GM12878 (cell line): ENCODE data around the gene KLF9. TPM values are rescaled to one million over a fixed set of nuclear protein-coding genes. Genes with fewer than 3 reads are reported as not detected.

Source experiments
- ATAC-seq: fragments of 200-7000 bp; cut with Tn5 transposase; 3 replicates; pipeline ENCODE4 v1.9.1; 2020; ENCODE audit warnings: mild to moderate bottlenecking, moderate library complexity
- BruUV-seq: library from RNA; stranded (reverse); fragments of 400-500 nt; replicated peaks from 2 replicates; lab custom pipeline; 2021; lab: Mats Ljungman, UMichigan
- CTCF ChIA-PET: fragments of 300-600 bp; sonication (Branson Sonifier 250); formaldehyde crosslinking; extraction: SDS; loops from one replicate; lab custom pipeline; 2021; ENCODE audit warnings: inconsistent platforms; lab: Yijun Ruan, JAX
- POLR2A ChIA-PET: fragments of 350-600 bp; formaldehyde crosslinking; extraction: SDS; loops from one replicate; lab custom pipeline; 2021; ENCODE audit warnings: inconsistent platforms; lab: Charles Lee
- RAD21 ChIA-PET: fragments of 300-600 bp; sonication (Branson Sonifier 250); formaldehyde crosslinking; loops from one replicate; lab custom pipeline; 2023; ENCODE audit warnings: antibody characterized with exemption; ENCODE audit not compliant: unreplicated experiment; lab: Charles Lee
- SMC1A ChIA-PET: fragments of 300-600 bp; sonication (Branson Sonifier 250); formaldehyde crosslinking; loops from one replicate; lab custom pipeline; 2023; ENCODE audit not compliant: unreplicated experiment, uncharacterized antibody; lab: Charles Lee
- DNase-seq: peaks from one replicate; pipeline ENCODE4 v3.0.0-alpha.2; 2011; ENCODE audit warnings: low read depth, low spot score
- FAIRE-seq: peaks from 3 replicates; lab custom pipeline; 2011; peaks lifted over from hg19 to GRCh38; lab: Jason Lieb, UNC
- H2AFZ ChIP-seq: 2 replicates; pipeline ENCODE4 v1.6.0; 2011; ENCODE audit warnings: low read depth, low read length, control low read depth; ENCODE audit not compliant: control insufficient read depth
- H3K27ac ChIP-seq: 2 replicates; pipeline ENCODE4 v1.5.1; 2011; ENCODE audit warnings: control low read depth; ENCODE audit not compliant: control insufficient read depth, insufficient read depth
- H3K27me3 ChIP-seq, 2 experiments: replicated peaks in 1 of 2; 2 replicates each; pipeline versions ENCODE4 v1.6.0 to v1.6.1; 2011; ENCODE audit warnings: low read length in 1 of 2; ENCODE audit not compliant: control insufficient read depth in 2 of 2, insufficient read depth in 2 of 2
- H3K36me3 ChIP-seq, 2 experiments: 2 replicates each; pipeline ENCODE4 v1.5.1; 2011; ENCODE audit warnings: low read length in 1 of 2; ENCODE audit not compliant: control insufficient read depth in 2 of 2, insufficient read depth in 2 of 2
- H3K4me1 ChIP-seq: 2 replicates; pipeline ENCODE4 v1.6.1; 2011; ENCODE audit warnings: mild to moderate bottlenecking, low read length, moderate library complexity, mixed read lengths; ENCODE audit not compliant: control insufficient read depth, insufficient read depth
- H3K4me2 ChIP-seq: 2 replicates; pipeline ENCODE4 v1.6.0; 2011; ENCODE audit warnings: control low read depth; ENCODE audit not compliant: control insufficient read depth, insufficient read depth
- H3K4me3 ChIP-seq: fragments of 200-600 bp; sonication (generic); 2 replicates; pipeline ENCODE4 v1.5.1; 2016
- H3K79me2 ChIP-seq: 2 replicates; pipeline ENCODE4 v1.6.0; 2011; ENCODE audit warnings: low read length; ENCODE audit not compliant: control insufficient read depth, insufficient read depth
- H3K9ac ChIP-seq: 2 replicates; pipeline ENCODE4 v1.8.0; 2011; ENCODE audit warnings: low read length, control low read depth, mixed read lengths; ENCODE audit not compliant: control insufficient read depth, insufficient read depth
- H3K9me3 ChIP-seq: replicated peaks from 3 replicates; pipeline ENCODE4 v1.5.1; 2011; ENCODE audit warnings: mild to moderate bottlenecking, low read length; ENCODE audit not compliant: control insufficient read depth, insufficient read depth
- H4K20me1 ChIP-seq: 2 replicates; pipeline ENCODE4 v1.6.0; 2011; ENCODE audit not compliant: control insufficient read depth, insufficient read depth
- E2F8 ChIP-seq: fragments of 450-650 bp; IDR thresholded peaks from 2 replicates; pipeline ENCODE4 v1.6.1; 2018; ENCODE audit warnings: mild to moderate bottlenecking, low read depth, moderate library complexity; ENCODE audit not compliant: partially characterized antibody
- GATAD2B ChIP-seq: fragments of 450-650 bp; conservative IDR thresholded peaks from 2 replicates; pipeline ENCODE4 v1.6.1; 2017; ENCODE audit warnings: low read depth, mild to moderate bottlenecking, moderate library complexity
- IKZF1 ChIP-seq: fragments of 450-650 bp; conservative IDR thresholded peaks from 2 replicates; pipeline ENCODE4 v1.6.1; 2017; ENCODE audit warnings: antibody characterized with exemption, mild to moderate bottlenecking
- IKZF2 ChIP-seq, 2 experiments: fragments of 450-650 bp; IDR thresholded peaks; 2 replicates each; pipeline ENCODE4 v1.6.1; 2017; ENCODE audit warnings: mild to moderate bottlenecking in 2 of 2, moderate library complexity in 2 of 2
- IRF4 ChIP-seq: IDR thresholded peaks from 2 replicates; pipeline ENCODE4 v1.6.1; 2011; ENCODE audit warnings: low read depth, low read length
- JUND ChIP-seq: IDR thresholded peaks from 2 replicates; pipeline ENCODE4 v1.6.1; 2012; ENCODE audit warnings: low read depth, mild to moderate bottlenecking, low read length, improper control_type of control experiment, moderate library complexity
- MEF2B ChIP-seq: fragments of 450-650 bp; IDR thresholded peaks from 2 replicates; pipeline ENCODE4 v1.6.1; 2018; ENCODE audit warnings: mild to moderate bottlenecking, moderate library complexity; ENCODE audit not compliant: partially characterized antibody, poor library complexity, severe bottlenecking
- POLR2A ChIP-seq: IDR thresholded peaks from 2 replicates; pipeline ENCODE4 v1.6.1; 2011; ENCODE audit warnings: low read depth, mild to moderate bottlenecking, low read length
- RUNX3 ChIP-seq: IDR thresholded peaks from 2 replicates; pipeline ENCODE4 v1.6.1; 2012; ENCODE audit warnings: low read length, inconsistent platforms
- TBL1XR1 ChIP-seq: IDR thresholded peaks from 2 replicates; pipeline ENCODE4 v1.6.1; 2012; ENCODE audit warnings: low read depth, low read length, improper control_type of control experiment
- TCF3 ChIP-seq: IDR thresholded peaks from 2 replicates; pipeline ENCODE4 v1.6.1; 2012; ENCODE audit warnings: low read depth, mild to moderate bottlenecking, low read length, borderline replicate concordance; ENCODE audit not compliant: insufficient read depth
- YY1 ChIP-seq: IDR thresholded peaks from 2 replicates; pipeline ENCODE4 v1.6.1; 2011; ENCODE audit warnings: low read depth, mild to moderate bottlenecking, low read length
- ZNF622 ChIP-seq: fragments of 450-650 bp; IDR thresholded peaks from 2 replicates; pipeline ENCODE4 v1.6.1; 2017; ENCODE audit warnings: mild to moderate bottlenecking, inconsistent platforms
- ZSCAN29 ChIP-seq: fragments of 450-650 bp; IDR thresholded peaks from 2 replicates; pipeline ENCODE4 v1.6.1; 2017; ENCODE audit warnings: mild to moderate bottlenecking, moderate library complexity
- WGBS: methylation state at CpG from one replicate; pipeline ENCODE4 v1.1.6; 2016; ENCODE audit warnings: low lambda C conversion rate; ENCODE audit not compliant: insufficient replicate concordance, insufficient coverage; ENCODE audit errors: missing lambda C conversion rate; 5-methylcytosine and 5-hydroxymethylcytosine counted together
- in situ Hi-C: fragments of 300-500 bp; cut with MboI; formaldehyde crosslinking; loops from 9 replicates; pipeline ENCODE4 v1.14.3; 2018; ENCODE audit warnings: mixed read lengths
- intact Hi-C: fragments of 100-400 bp; cut with micrococcal nuclease; formaldehyde crosslinking; loops from one replicate; pipeline ENCODE4 v1.14.2; 2022; ENCODE audit not compliant: unreplicated experiment
- polyA plus RNA-seq, 11 experiments: library from polyadenylated mRNA; depleted of rRNA in 4 of 11; unstranded in 6 of 11; stranded (reverse) in 5 of 11; fragments of >200 nt; fragmentation: Nextera tagmentation in 4 of 11; fragmentation: Illumina TruSeq in 1 of 11; extraction: Ambion mirVana in 4 of 11; extraction: Trizol in 1 of 11; gene quantifications; 1 replicate in 1 of 11; 2 replicates in 10 of 11; pipeline versions ENCODE4 v1.2.1 to v1.2.3, GENCODE V29; 2011 to 2016; ENCODE audit warnings: inconsistent platforms in 2 of 11, missing spikeins in 2 of 11, low read depth in 1 of 11
- total RNA-seq, 4 experiments: library from RNA; depleted of rRNA in 3 of 4; stranded (reverse); fragments of >200 nt in 3 of 4; fragmentation: Illumina TruSeq in 1 of 4; extraction: Trizol in 1 of 4; gene quantifications; 2 replicates each; pipeline versions ENCODE4 v1.2.1 to v1.2.3, GENCODE V29; 2013 to 2021
- TF ChIP-seq, protein P1 (sequence below): fragments of 450-650 bp; conservative IDR thresholded peaks from 2 replicates; pipeline ENCODE4 v1.6.1; 2017; ENCODE audit warnings: mild to moderate bottlenecking, moderate library complexity
- TF ChIP-seq, protein P2 (sequence below): fragments of 450-650 bp; IDR thresholded peaks from 2 replicates; pipeline ENCODE4 v1.6.1; 2017; ENCODE audit warnings: low read depth, mild to moderate bottlenecking, moderate library complexity

Gene KLF9
- total and polyA plus RNA-seq, 10 of the 15 experiments (the other 5 are each of a cell fraction or from before 2014, with no cell fraction given) = 0.09 to 0.96 (median 0.83) TPM

DNA sequence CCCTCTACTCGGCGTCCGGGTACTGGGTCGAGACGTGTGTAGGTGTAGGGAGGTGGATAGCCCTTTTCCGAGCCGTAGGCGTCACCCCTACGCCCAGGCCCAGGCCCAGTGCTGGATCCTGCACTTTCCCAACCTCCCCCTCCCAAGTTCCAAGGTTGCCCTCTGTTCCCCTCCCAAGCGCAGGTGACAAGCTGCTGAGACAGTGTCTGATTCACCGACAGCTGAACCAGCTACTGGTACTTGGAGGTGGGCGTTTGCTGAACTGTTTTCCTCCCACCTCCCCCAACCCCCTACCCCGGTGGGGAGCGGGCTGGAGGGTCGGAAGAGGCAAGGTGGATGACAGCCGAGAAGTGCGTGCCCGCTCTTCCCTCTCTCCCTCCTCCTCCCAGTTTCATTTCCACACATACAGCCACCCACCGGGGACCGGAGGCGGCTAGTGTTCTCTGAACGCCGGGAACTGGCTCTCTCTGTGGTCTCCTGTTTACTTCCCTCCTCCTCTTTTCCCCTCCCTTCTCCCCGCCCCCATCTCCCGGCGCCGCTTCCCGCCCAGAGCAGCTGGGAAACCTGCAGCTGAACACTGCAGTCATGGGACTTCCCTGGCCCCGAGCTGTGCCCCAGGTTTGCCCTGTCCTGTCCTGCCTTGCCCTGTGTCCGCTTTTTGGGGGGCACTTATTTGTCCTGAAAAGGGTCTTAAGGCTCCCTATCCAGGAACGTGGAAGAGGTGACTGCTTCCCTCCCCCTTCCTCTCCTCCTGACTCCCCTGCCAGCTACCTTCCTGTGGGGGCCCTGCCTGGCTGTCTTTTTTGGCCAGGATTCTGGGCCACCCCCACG lies 6.2 kb upstream of the KLF9 start:
- in situ Hi-C loops = loop anchor here (25.0 kb wide), 2 partner anchors 1492 to 1783 kb away; partner anchors contain the start of genes ABHD17B and C9orf85
- intact Hi-C loops = loop anchor here (10.0 kb wide), 1 partner anchor 64 kb away; no protein-coding TSS in a partner anchor
- H2AFZ ChIP-seq = peak overlapping the region; percentile 25
- H3K36me3 ChIP-seq = no peaks in the 10 kb centered on the region
- ChIA-PET POLR2A (interaction anchor here (0.6 to 1.8 kb wide), 6 partner anchors 9 to 874 kb away, joined by 3 to 9 read pairs (median 3); no protein-coding TSS in a partner anchor), RAD21 (interaction anchor here (0.6 to 1.9 kb wide), 7 partner anchors 8 to 182 kb away, joined by 3 to 9 read pairs (median 3); no protein-coding TSS in a partner anchor), SMC1A (interaction anchor here (0.6 to 2.9 kb wide), 9 partner anchors 10 to 182 kb away, joined by 3 to 10 read pairs (median 4); no protein-coding TSS in a partner anchor), CTCF (interaction anchor here (0.7 to 2.2 kb wide), 6 partner anchors 10 to 182 kb away, joined by 3 to 11 read pairs (median 4); no protein-coding TSS in a partner anchor)
- FAIRE-seq (no peak), DNase-seq (no peak), ATAC-seq (peak; percentile 3; the same call in 2 of the 3 replicates)
- H4K20me1 ChIP-seq = no peaks in the 10 kb centered on the region
- WGBS = 2% methylated on average over 22 of the region's 32 CpGs
- no TSS peak for BruUV-seq
- peak overlapping the region; percentile 18; the same call in 1 of the 2 replicates for H3K9ac ChIP-seq
- H3K4me1 ChIP-seq = peaks cover 14% of the 10 kb centered on the region
- TF ChIP-seq, protein P1, sequence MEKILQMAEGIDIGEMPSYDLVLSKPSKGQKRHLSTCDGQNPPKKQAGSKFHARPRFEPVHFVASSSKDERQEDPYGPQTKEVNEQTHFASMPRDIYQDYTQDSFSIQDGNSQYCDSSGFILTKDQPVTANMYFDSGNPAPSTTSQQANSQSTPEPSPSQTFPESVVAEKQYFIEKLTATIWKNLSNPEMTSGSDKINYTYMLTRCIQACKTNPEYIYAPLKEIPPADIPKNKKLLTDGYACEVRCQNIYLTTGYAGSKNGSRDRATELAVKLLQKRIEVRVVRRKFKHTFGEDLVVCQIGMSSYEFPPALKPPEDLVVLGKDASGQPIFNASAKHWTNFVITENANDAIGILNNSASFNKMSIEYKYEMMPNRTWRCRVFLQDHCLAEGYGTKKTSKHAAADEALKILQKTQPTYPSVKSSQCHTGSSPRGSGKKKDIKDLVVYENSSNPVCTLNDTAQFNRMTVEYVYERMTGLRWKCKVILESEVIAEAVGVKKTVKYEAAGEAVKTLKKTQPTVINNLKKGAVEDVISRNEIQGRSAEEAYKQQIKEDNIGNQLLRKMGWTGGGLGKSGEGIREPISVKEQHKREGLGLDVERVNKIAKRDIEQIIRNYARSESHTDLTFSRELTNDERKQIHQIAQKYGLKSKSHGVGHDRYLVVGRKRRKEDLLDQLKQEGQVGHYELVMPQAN = 0 out of 2 replicates have a peak, but pooled peaks have one; percentile 28
- no peak for TF ChIP-seq MEF2B
- TF ChIP-seq YY1 = no peak
- TF ChIP-seq, protein P2, sequence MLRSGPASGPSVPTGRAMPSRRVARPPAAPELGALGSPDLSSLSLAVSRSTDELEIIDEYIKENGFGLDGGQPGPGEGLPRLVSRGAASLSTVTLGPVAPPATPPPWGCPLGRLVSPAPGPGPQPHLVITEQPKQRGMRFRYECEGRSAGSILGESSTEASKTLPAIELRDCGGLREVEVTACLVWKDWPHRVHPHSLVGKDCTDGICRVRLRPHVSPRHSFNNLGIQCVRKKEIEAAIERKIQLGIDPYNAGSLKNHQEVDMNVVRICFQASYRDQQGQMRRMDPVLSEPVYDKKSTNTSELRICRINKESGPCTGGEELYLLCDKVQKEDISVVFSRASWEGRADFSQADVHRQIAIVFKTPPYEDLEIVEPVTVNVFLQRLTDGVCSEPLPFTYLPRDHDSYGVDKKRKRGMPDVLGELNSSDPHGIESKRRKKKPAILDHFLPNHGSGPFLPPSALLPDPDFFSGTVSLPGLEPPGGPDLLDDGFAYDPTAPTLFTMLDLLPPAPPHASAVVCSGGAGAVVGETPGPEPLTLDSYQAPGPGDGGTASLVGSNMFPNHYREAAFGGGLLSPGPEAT = peak; percentile 51; the same call in 1 of the 2 replicates
- no peak for TF ChIP-seq IRF4
- 0 out of 2 replicates have a peak, but pooled peaks have one; percentile 10 for TF ChIP-seq RUNX3
- TF ChIP-seq GATAD2B = 0 out of 2 replicates have a peak, but pooled peaks have one; percentile 40
- peak; percentile 70 for TF ChIP-seq IKZF1
- TF ChIP-seq E2F8 = no peak
- no peak for TF ChIP-seq ZSCAN29
- no peak for TF ChIP-seq JUND
- no peak for TF ChIP-seq TBL1XR1
- TF ChIP-seq TCF3 = no peak
- TF ChIP-seq POLR2A = no peak
- peak; percentile 70; a peak in 3 of 4 replicates for TF ChIP-seq IKZF2 (IDR thresholded peaks at IDR 0.05)
- no peak for TF ChIP-seq ZNF622
- H3K4me2 ChIP-seq = peak overlapping the region; percentile 79
- H3K4me3 ChIP-seq = peak overlapping the region; percentile 56
- H3K9me3 ChIP-seq = no peaks in the 10 kb centered on the region
- no peaks in the 10 kb centered on the region for H3K79me2 ChIP-seq
- H3K27me3 ChIP-seq = no peaks in the 10 kb centered on the region; a peak in 1 of 4 replicates
- no peak overlapping the region for H3K27ac ChIP-seq
